Endothelial cell of umbilical vein (primary cell): ENCODE results near the gene CHKB. TPM values are rescaled to one million over a fixed set of nuclear protein-coding genes. Genes with fewer than 3 reads are reported as not detected.

Source experiments
- BruUV-seq: library from RNA; stranded (reverse); fragments of 400-500 nt; replicated peaks from 2 replicates; lab custom pipeline; 2021; lab: Mats Ljungman, UMichigan
- CTCF ChIA-PET: fragments of 300-600, 350-600 bp; sonication (Branson Sonifier 250); formaldehyde crosslinking; loops from one replicate; lab custom pipeline; 2021; ENCODE audit warnings: antibody characterized with exemption, inconsistent platforms; lab: Charles Lee
- POLR2A ChIA-PET: fragments of 300-600, 350-600 bp; sonication (Branson Sonifier 250); formaldehyde crosslinking; loops from one replicate; lab custom pipeline; 2021; ENCODE audit warnings: antibody characterized with exemption, inconsistent platforms; lab: Charles Lee
- DNase-seq: peaks from one replicate; pipeline ENCODE4 v3.0.0-alpha.2; 2011; ENCODE audit warnings: low read depth, low spot score
- FAIRE-seq: peaks from 2 replicates; lab custom pipeline; 2011; peaks lifted over from hg19 to GRCh38; lab: Jason Lieb, UNC
- H2AFZ ChIP-seq: 2 replicates; pipeline ENCODE4 v1.6.0; 2012; ENCODE audit warnings: low read depth, low read length, control low read depth, inconsistent platforms
- H3K27ac ChIP-seq: 2 replicates; pipeline ENCODE4 v1.5.1; 2011; ENCODE audit warnings: low read depth, mild to moderate bottlenecking, control low read depth, low read length, moderate library complexity; ENCODE audit not compliant: insufficient read depth
- H3K27me3 ChIP-seq, 2 experiments: 2 replicates each; pipeline versions ENCODE4 v1.6.0 to v1.6.1; 2011; ENCODE audit warnings: low read length in 2 of 2, mixed read lengths in 1 of 2; ENCODE audit not compliant: control insufficient read depth in 2 of 2, insufficient read depth in 2 of 2
- H3K36me3 ChIP-seq, 2 experiments: 2 replicates in 1 of 2; 3 replicates in 1 of 2; pipeline ENCODE4 v1.5.1; 2011; ENCODE audit warnings: low read length in 2 of 2, mild to moderate bottlenecking in 1 of 2, moderate library complexity in 1 of 2; ENCODE audit not compliant: control insufficient read depth in 2 of 2, insufficient read depth in 2 of 2; ENCODE audit errors: extremely low read depth in 1 of 2
- H3K4me1 ChIP-seq: 3 replicates; pipeline ENCODE4 v1.5.1; 2011; ENCODE audit warnings: mild to moderate bottlenecking, low read length; ENCODE audit not compliant: control insufficient read depth, insufficient read depth; ENCODE audit errors: extremely low read depth
- H3K4me2 ChIP-seq: 2 replicates; pipeline ENCODE4 v1.6.1; 2011; ENCODE audit warnings: low read length, control low read depth, mixed read lengths; ENCODE audit not compliant: insufficient read depth
- H3K4me3 ChIP-seq, 3 experiments: fragments of 200-600 bp in 1 of 3; sonication (generic), shearing (Covaris generic) in 1 of 3; replicated peaks in 1 of 3; 2 replicates each; pipeline ENCODE4 v1.5.1; 2011 to 2016; ENCODE audit warnings: control low read depth in 3 of 3, low read length in 3 of 3, mild to moderate bottlenecking in 2 of 3, inconsistent platforms in 1 of 3, low read depth in 1 of 3, moderate library complexity in 1 of 3; ENCODE audit not compliant: insufficient read depth in 1 of 3
- H3K79me2 ChIP-seq: 2 replicates; pipeline ENCODE4 v1.6.0; 2012; ENCODE audit warnings: low read length, inconsistent platforms; ENCODE audit not compliant: control insufficient read depth, insufficient read depth
- H3K9ac ChIP-seq: replicated peaks from 2 replicates; pipeline ENCODE3; 2011; ENCODE audit warnings: low read length, control low read depth; ENCODE audit not compliant: insufficient read depth; ENCODE audit errors: extremely low read depth
- H3K9me1 ChIP-seq: replicated peaks from 3 replicates; pipeline ENCODE4 v1.6.0; 2011; ENCODE audit warnings: mild to moderate bottlenecking, low read length; ENCODE audit not compliant: control insufficient read depth, insufficient read depth; ENCODE audit errors: extremely low read depth
- H3K9me3 ChIP-seq: replicated peaks from 2 replicates; pipeline ENCODE4 v1.5.1; 2012; ENCODE audit warnings: low read length, inconsistent platforms; ENCODE audit not compliant: control insufficient read depth, insufficient read depth
- H4K20me1 ChIP-seq: replicated peaks from 2 replicates; pipeline ENCODE3; 2011; ENCODE audit warnings: mild to moderate bottlenecking, low read length; ENCODE audit not compliant: control insufficient read depth, insufficient read depth; ENCODE audit errors: extremely low read depth
- EZH2 ChIP-seq: IDR thresholded peaks from 2 replicates; pipeline ENCODE4 v1.6.1; 2012; ENCODE audit warnings: borderline replicate concordance, low read depth, mild to moderate bottlenecking, moderate library complexity, low read length, inconsistent platforms; ENCODE audit not compliant: severe bottlenecking
- FOS ChIP-seq: IDR thresholded peaks from 2 replicates; pipeline ENCODE4 v1.6.1; 2011; ENCODE audit warnings: mild to moderate bottlenecking, low read length, moderate library complexity, borderline replicate concordance; ENCODE audit not compliant: insufficient read depth
- GATA2 ChIP-seq: IDR thresholded peaks from 2 replicates; pipeline ENCODE4 v1.7.0; 2011; ENCODE audit warnings: low read depth, mild to moderate bottlenecking, moderate library complexity, mixed read lengths, low read length; ENCODE audit not compliant: insufficient read length, insufficient read depth
- JUN ChIP-seq: IDR thresholded peaks from 2 replicates; pipeline ENCODE4 v1.6.1; 2011; ENCODE audit warnings: borderline replicate concordance, low read depth; ENCODE audit not compliant: insufficient read length, insufficient read depth
- MAX ChIP-seq: IDR thresholded peaks from 2 replicates; pipeline ENCODE4 v1.6.1; 2011; ENCODE audit not compliant: insufficient read depth, insufficient read length
- MYC ChIP-seq: IDR thresholded peaks from one replicate; pipeline ENCODE4 v1.6.1; 2011; ENCODE audit warnings: mild to moderate bottlenecking, low read depth, low read length
- POLR2A ChIP-seq: IDR thresholded peaks from 2 replicates; pipeline ENCODE4 v1.6.1; 2012; ENCODE audit warnings: low read depth, mild to moderate bottlenecking, control low read depth, low read length
- POLR2AphosphoS5 ChIP-seq: IDR thresholded peaks from 2 replicates; pipeline ENCODE4 v1.6.1; 2012; ENCODE audit warnings: low read depth, mild to moderate bottlenecking, control low read depth, low read length, moderate library complexity; ENCODE audit not compliant: insufficient read depth
- dilution Hi-C: fragments of 300-500 bp; cut with MboI; formaldehyde crosslinking; loops from one replicate; pipeline ENCODE4 v1.15.0; 2019; ENCODE audit warnings: low sequenced_read_pairs; ENCODE audit not compliant: extremely low pct_ligation_motif_present
- intact Hi-C: fragments of 100-400 bp; cut with micrococcal nuclease; formaldehyde crosslinking; loops from one replicate; pipeline ENCODE4 v1.10.0; 2022
- polyA plus RNA-seq, 4 experiments: library from polyadenylated mRNA; depleted of rRNA in 3 of 4; stranded (reverse) in 3 of 4; unstranded in 1 of 4; fragments of >200 nt; gene quantifications; 2 replicates each; pipeline versions ENCODE4 v1.2.1 to v1.2.3, GENCODE V29; 2011 to 2012; ENCODE audit warnings: missing spikeins in 1 of 4
- total RNA-seq: library from RNA; stranded (reverse); gene quantifications from 2 replicates; pipeline ENCODE4 v1.2.3, GENCODE V29; 2021
- TF ChIP-seq, protein P1 (sequence below), 2 donors: IDR thresholded peaks; 1 replicate in 1 of 2; 2 replicates in 1 of 2; pipeline ENCODE4 v1.5.1; 2011; ENCODE audit warnings: low read length in 2 of 2, mild to moderate bottlenecking in 2 of 2, moderate library complexity in 2 of 2, control low read depth in 1 of 2, inconsistent platforms in 1 of 2, low read depth in 1 of 2; ENCODE audit not compliant: insufficient read depth in 1 of 2; ENCODE audit errors: extremely low read depth in 1 of 2

Gene CHKB
- total and polyA plus RNA-seq, 2 donors (not counting 3 experiments of a cell fraction or from before 2014, with no cell fraction given) = 62.4 to 70.6 TPM

- Histone ChIP-seq H3K4me1 (peaks cover 24% of the 10 kb centered on the region), H3K27me3 (no peaks in the 10 kb centered on the region), H2AFZ (no peak overlapping the region), H3K27ac (no peak overlapping the region), H3K79me2 (no peaks in the 10 kb centered on the region), H3K9me1 (no peaks in the 10 kb centered on the region), H4K20me1 (no peaks in the 10 kb centered on the region), H3K4me2 (no peak overlapping the region), H3K9me3 (no peaks in the 10 kb centered on the region), H3K9ac (no peak overlapping the region), H3K36me3 (no peaks in the 10 kb centered on the region), H3K4me3 (no peak overlapping the region)
- ChIA-PET POLR2A (no interaction called here), CTCF (interaction anchor here (1.4 to 4.0 kb wide), 4 partner anchors 60 to 150 kb away, joined by 4 to 26 read pairs (median 5); no protein-coding TSS in a partner anchor)
- FAIRE-seq (no peak), DNase-seq (no peak)
- dilution Hi-C loops = no loop called here
- TF ChIP-seq FOS (no peak), MYC (no peak), MAX (no peak), POLR2AphosphoS5 (no peak), POLR2A (no peak), GATA2 (no peak), EZH2 (no peak), JUN (no peak)
- TF ChIP-seq, protein P1, sequence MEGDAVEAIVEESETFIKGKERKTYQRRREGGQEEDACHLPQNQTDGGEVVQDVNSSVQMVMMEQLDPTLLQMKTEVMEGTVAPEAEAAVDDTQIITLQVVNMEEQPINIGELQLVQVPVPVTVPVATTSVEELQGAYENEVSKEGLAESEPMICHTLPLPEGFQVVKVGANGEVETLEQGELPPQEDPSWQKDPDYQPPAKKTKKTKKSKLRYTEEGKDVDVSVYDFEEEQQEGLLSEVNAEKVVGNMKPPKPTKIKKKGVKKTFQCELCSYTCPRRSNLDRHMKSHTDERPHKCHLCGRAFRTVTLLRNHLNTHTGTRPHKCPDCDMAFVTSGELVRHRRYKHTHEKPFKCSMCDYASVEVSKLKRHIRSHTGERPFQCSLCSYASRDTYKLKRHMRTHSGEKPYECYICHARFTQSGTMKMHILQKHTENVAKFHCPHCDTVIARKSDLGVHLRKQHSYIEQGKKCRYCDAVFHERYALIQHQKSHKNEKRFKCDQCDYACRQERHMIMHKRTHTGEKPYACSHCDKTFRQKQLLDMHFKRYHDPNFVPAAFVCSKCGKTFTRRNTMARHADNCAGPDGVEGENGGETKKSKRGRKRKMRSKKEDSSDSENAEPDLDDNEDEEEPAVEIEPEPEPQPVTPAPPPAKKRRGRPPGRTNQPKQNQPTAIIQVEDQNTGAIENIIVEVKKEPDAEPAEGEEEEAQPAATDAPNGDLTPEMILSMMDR (IDR thresholded peaks at IDR 0.05; ENCODE audit: extremely low read depth in 1 of 2, insufficient read depth in 1 of 2, low read depth in 1 of 2, low read length in 2 of 2) = no peak
- no TSS peak for BruUV-seq
- intact Hi-C loops = no loop called here
These were observed 42.5 kb upstream of the CHKB start for GRCh38 chr22:50625131-50625567.
